K562 (cell line): ENCODE data around the gene TSSK1B. TPM values are rescaled to one million over a fixed set of nuclear protein-coding genes. Genes with fewer than 3 reads are reported as not detected.
A peak's percentile ranks its signal among the peaks of the same experiment; 100 is the strongest.

Experiments
- REST ChIP-seq, 2 experiments: fragments of 450-650 bp; formaldehyde crosslinking in 1 of 2; IDR thresholded peaks; 2 replicates each; pipeline versions ENCODE4 v1.4.0 to v1.6.1; 2014 to 2020; ENCODE audit warnings: mild to moderate bottlenecking in 2 of 2, borderline replicate concordance in 1 of 2, low read depth in 1 of 2
- polyA plus RNA-seq, 8 experiments: library from polyadenylated mRNA; depleted of rRNA in 4 of 8; stranded (reverse) in 5 of 8; unstranded in 3 of 8; fragments of >200 nt; fragmentation: Nextera tagmentation in 2 of 8; fragmentation: Illumina TruSeq in 1 of 8; extraction: Ambion mirVana in 2 of 8; extraction: Trizol in 1 of 8; gene quantifications; 2 replicates each; pipeline versions ENCODE4 v1.2.1 to v1.2.3, GENCODE V29; 2011 to 2014; ENCODE audit warnings: inconsistent platforms in 1 of 8, missing spikeins in 1 of 8
- total RNA-seq, 7 experiments: library from RNA; depleted of rRNA in 6 of 7; stranded (reverse); fragments of >200 nt in 6 of 7; fragmentation: Illumina TruSeq in 2 of 7; extraction: Trizol in 2 of 7; gene quantifications; 2 replicates each; pipeline versions ENCODE4 v1.2.1 to v1.2.3, GENCODE V29; 2011 to 2021; ENCODE audit warnings: low replicate concordance in 1 of 7

Gene TSSK1B
- total and polyA plus RNA-seq, 9 of the 15 experiments (the other 6 are each of a cell fraction or from before 2014, with no cell fraction given), result not detected

GRCh38 chr5:113447498-113448050 is 12.8 kb upstream of the TSSK1B start (continued):
- TF ChIP-seq REST (IDR thresholded peaks at IDR 0.05; ENCODE audit: borderline replicate concordance) (0 out of 2 replicates have a peak, but pooled peaks have one; percentile 12), REST (CRISPR knock-in tag; IDR thresholded peaks at IDR 0.05; ENCODE audit: low read depth) (no peak)
